K562 (cell line): ENCODE data around the gene REEP6. TPM values are rescaled to one million over a fixed set of nuclear protein-coding genes. Genes with fewer than 3 reads are reported as not detected.

ENCODE experiments used
- CREM ChIP-seq: IDR thresholded peaks from 2 replicates; pipeline ENCODE4 v1.6.1; 2014; ENCODE audit warnings: antibody characterized with exemption, low read depth
- CXXC5 ChIP-seq: fragments of 250-450 bp; sonication (Bioruptor Pico); IDR thresholded peaks from 2 replicates; pipeline ENCODE4 v1.8.0; 2022; ENCODE audit warnings: inconsistent platforms, mild to moderate bottlenecking, moderate library complexity
- HDAC8 ChIP-seq: fragments of 450-650 bp; IDR thresholded peaks from 2 replicates; pipeline ENCODE4 v1.6.1; 2016; ENCODE audit warnings: mild to moderate bottlenecking, missing genetic modification characterization, moderate library complexity, missing compliant biosample characterization
- HEY1 ChIP-seq: fragments of 250-450 bp; sonication (Bioruptor Pico); IDR thresholded peaks from 2 replicates; pipeline ENCODE4 v1.5.0; 2020; ENCODE audit warnings: mild to moderate bottlenecking, moderate library complexity, borderline replicate concordance
- KLF10 ChIP-seq: fragments of 250-450 bp; sonication (Bioruptor Pico); IDR thresholded peaks from 2 replicates; pipeline ENCODE4 v1.6.1; 2021; ENCODE audit warnings: matching md5 sums
- MCM2 ChIP-seq: fragments of 450-650 bp; IDR thresholded peaks from 2 replicates; pipeline ENCODE4 v1.6.1; 2017; ENCODE audit warnings: low read depth, mild to moderate bottlenecking
- MCM5 ChIP-seq: fragments of 450-650 bp; IDR thresholded peaks from 2 replicates; pipeline ENCODE4 v1.6.1; 2016; ENCODE audit warnings: low read depth
- MTA1 ChIP-seq: fragments of 450-650 bp; IDR thresholded peaks from 2 replicates; pipeline ENCODE4 v1.6.1; 2017; ENCODE audit warnings: borderline replicate concordance
- NR2F6 ChIP-seq: fragments of 450-650 bp; formaldehyde crosslinking; IDR thresholded peaks from 2 replicates; pipeline ENCODE4 v1.4.0; 2020; ENCODE audit warnings: mild to moderate bottlenecking
- PHB2 ChIP-seq: fragments of 450-650 bp; IDR thresholded peaks from 2 replicates; pipeline ENCODE4 v1.6.1; 2017; ENCODE audit warnings: low read depth
- SMC3 ChIP-seq: conservative IDR thresholded peaks from 2 replicates; pipeline ENCODE4 v1.6.1; 2011; ENCODE audit warnings: low read depth, low read length, improper control_type of control experiment; ENCODE audit not compliant: insufficient read depth
- ZEB2 ChIP-seq: fragments of 450-650 bp; IDR thresholded peaks from 2 replicates; pipeline ENCODE4 v1.6.1; 2016
- ZFP36 ChIP-seq: fragments of 150-350 bp; IDR thresholded peaks from 2 replicates; pipeline ENCODE4 v1.6.1; 2018; ENCODE audit warnings: low read length, low read depth; ENCODE audit not compliant: partially characterized antibody
- ZNF695 ChIP-seq: fragments of 450-650 bp; formaldehyde crosslinking; IDR thresholded peaks from 2 replicates; pipeline ENCODE4 v1.4.0; 2020; ENCODE audit warnings: mild to moderate bottlenecking, moderate library complexity
- ZNF699 ChIP-seq: fragments of 250-450 bp; sonication (Bioruptor Pico); IDR thresholded peaks from 2 replicates; pipeline ENCODE4 v1.8.0; 2021; ENCODE audit warnings: mild to moderate bottlenecking, moderate library complexity; ENCODE audit not compliant: insufficient replicate concordance
- polyA plus RNA-seq, 8 experiments: library from polyadenylated mRNA; depleted of rRNA in 4 of 8; stranded (reverse) in 5 of 8; unstranded in 3 of 8; fragments of >200 nt; fragmentation: Nextera tagmentation in 2 of 8; fragmentation: Illumina TruSeq in 1 of 8; extraction: Ambion mirVana in 2 of 8; extraction: Trizol in 1 of 8; gene quantifications; 2 replicates each; pipeline versions ENCODE4 v1.2.1 to v1.2.3, GENCODE V29; 2011 to 2014; ENCODE audit warnings: inconsistent platforms in 1 of 8, missing spikeins in 1 of 8
- total RNA-seq, 7 experiments: library from RNA; depleted of rRNA in 6 of 7; stranded (reverse); fragments of >200 nt in 6 of 7; fragmentation: Illumina TruSeq in 2 of 7; extraction: Trizol in 2 of 7; gene quantifications; 2 replicates each; pipeline versions ENCODE4 v1.2.1 to v1.2.3, GENCODE V29; 2011 to 2021; ENCODE audit warnings: low replicate concordance in 1 of 7
- TF ChIP-seq, protein P1 (sequence below): sonication (generic); formaldehyde crosslinking; IDR thresholded peaks from 2 replicates; pipeline ENCODE4 v1.8.0; 2023; ENCODE audit warnings: missing genetic modification reagents, mild to moderate bottlenecking, borderline replicate concordance
- TF ChIP-seq, protein P2 (sequence below): sonication (generic); formaldehyde crosslinking; IDR thresholded peaks from 2 replicates; pipeline ENCODE4 v1.8.0; 2022; ENCODE audit warnings: mild to moderate bottlenecking, missing genetic modification reagents, borderline replicate concordance
- TF ChIP-seq, protein P3 (sequence below): fragments of 250-450 bp; sonication (Bioruptor Pico); IDR thresholded peaks from 2 replicates; pipeline ENCODE4 v1.8.0; 2022; ENCODE audit warnings: inconsistent platforms, mild to moderate bottlenecking, moderate library complexity, borderline replicate concordance

Gene REEP6
- total and polyA plus RNA-seq, 9 of the 15 experiments (the other 6 are each of a cell fraction or from before 2014, with no cell fraction given) = 1.2 to 64.2 (median 12.7) TPM

- TF ChIP-seq, protein P1, sequence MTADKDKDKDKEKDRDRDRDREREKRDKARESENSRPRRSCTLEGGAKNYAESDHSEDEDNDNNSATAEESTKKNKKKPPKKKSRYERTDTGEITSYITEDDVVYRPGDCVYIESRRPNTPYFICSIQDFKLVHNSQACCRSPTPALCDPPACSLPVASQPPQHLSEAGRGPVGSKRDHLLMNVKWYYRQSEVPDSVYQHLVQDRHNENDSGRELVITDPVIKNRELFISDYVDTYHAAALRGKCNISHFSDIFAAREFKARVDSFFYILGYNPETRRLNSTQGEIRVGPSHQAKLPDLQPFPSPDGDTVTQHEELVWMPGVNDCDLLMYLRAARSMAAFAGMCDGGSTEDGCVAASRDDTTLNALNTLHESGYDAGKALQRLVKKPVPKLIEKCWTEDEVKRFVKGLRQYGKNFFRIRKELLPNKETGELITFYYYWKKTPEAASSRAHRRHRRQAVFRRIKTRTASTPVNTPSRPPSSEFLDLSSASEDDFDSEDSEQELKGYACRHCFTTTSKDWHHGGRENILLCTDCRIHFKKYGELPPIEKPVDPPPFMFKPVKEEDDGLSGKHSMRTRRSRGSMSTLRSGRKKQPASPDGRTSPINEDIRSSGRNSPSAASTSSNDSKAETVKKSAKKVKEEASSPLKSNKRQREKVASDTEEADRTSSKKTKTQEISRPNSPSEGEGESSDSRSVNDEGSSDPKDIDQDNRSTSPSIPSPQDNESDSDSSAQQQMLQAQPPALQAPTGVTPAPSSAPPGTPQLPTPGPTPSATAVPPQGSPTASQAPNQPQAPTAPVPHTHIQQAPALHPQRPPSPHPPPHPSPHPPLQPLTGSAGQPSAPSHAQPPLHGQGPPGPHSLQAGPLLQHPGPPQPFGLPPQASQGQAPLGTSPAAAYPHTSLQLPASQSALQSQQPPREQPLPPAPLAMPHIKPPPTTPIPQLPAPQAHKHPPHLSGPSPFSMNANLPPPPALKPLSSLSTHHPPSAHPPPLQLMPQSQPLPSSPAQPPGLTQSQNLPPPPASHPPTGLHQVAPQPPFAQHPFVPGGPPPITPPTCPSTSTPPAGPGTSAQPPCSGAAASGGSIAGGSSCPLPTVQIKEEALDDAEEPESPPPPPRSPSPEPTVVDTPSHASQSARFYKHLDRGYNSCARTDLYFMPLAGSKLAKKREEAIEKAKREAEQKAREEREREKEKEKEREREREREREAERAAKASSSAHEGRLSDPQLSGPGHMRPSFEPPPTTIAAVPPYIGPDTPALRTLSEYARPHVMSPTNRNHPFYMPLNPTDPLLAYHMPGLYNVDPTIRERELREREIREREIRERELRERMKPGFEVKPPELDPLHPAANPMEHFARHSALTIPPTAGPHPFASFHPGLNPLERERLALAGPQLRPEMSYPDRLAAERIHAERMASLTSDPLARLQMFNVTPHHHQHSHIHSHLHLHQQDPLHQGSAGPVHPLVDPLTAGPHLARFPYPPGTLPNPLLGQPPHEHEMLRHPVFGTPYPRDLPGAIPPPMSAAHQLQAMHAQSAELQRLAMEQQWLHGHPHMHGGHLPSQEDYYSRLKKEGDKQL (CRISPR knock-in tag) = no peak
- TF ChIP-seq CXXC5 (peak; percentile 90), ZNF695 (CRISPR knock-in tag) (no peak), SMC3 (no peak; the same call in 1 of the 2 replicates), PHB2 (no peak), NR2F6 (CRISPR knock-in tag) (no peak), MCM2 (no peak), MCM5 (no peak), ZNF699 (CRISPR knock-in tag) (no peak), MTA1 (no peak), KLF10 (CRISPR knock-in tag) (no peak), ZFP36 (no peak), ZEB2 (no peak), HDAC8 (tag) (no peak), HEY1 (CRISPR knock-in tag) (no peak), CREM (no peak)
- TF ChIP-seq, protein P2, sequence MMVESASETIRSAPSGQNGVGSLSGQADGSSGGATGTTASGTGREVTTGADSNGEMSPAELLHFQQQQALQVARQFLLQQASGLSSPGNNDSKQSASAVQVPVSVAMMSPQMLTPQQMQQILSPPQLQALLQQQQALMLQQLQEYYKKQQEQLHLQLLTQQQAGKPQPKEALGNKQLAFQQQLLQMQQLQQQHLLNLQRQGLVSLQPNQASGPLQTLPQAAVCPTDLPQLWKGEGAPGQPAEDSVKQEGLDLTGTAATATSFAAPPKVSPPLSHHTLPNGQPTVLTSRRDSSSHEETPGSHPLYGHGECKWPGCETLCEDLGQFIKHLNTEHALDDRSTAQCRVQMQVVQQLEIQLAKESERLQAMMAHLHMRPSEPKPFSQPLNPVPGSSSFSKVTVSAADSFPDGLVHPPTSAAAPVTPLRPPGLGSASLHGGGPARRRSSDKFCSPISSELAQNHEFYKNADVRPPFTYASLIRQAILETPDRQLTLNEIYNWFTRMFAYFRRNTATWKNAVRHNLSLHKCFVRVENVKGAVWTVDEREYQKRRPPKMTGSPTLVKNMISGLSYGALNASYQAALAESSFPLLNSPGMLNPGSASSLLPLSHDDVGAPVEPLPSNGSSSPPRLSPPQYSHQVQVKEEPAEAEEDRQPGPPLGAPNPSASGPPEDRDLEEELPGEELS (CRISPR knock-in tag) = peak; percentile 38; the same call in 1 of the 2 replicates
- TF ChIP-seq, protein P3, sequence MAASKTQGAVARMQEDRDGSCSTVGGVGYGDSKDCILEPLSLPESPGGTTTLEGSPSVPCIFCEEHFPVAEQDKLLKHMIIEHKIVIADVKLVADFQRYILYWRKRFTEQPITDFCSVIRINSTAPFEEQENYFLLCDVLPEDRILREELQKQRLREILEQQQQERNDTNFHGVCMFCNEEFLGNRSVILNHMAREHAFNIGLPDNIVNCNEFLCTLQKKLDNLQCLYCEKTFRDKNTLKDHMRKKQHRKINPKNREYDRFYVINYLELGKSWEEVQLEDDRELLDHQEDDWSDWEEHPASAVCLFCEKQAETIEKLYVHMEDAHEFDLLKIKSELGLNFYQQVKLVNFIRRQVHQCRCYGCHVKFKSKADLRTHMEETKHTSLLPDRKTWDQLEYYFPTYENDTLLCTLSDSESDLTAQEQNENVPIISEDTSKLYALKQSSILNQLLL (CRISPR knock-in tag) = no peak
Observed at GRCh38 chr19:1512671-1513498, 21.9 kb downstream of the REEP6 start, which contains the start of gene ADAMTSL5 (continued).
